AG08396 (cell line): ENCODE measurements around the gene TAF11L5.
"Not testable (repeated sequence)": the region's sequence is repeated elsewhere in the genome, so short reads cannot be mapped to it uniquely, and the experiment has no call there.

Experiments used
- DNase-seq: peaks from one replicate; pipeline ENCODE4 v3.0.0; 2012; ENCODE audit warnings: low spot score, mixed read lengths

The TAF11L5 gene

GRCh38 chr5:17524935-17525334, at the start of gene TAF11L5:
TSS of gene TAF11L5 (plus strand) at chr5:17525235.
- not testable (repeated sequence) for DNase-seq

- DNase-seq = no peak
These were observed 48.0 kb upstream of the TAF11L5 start for GRCh38 chr5:17477043-17477442.

GRCh38 chr5:17477573-17478265, 47.3 kb upstream of the TAF11L5 start:
- DNase-seq = no peak

DNA sequence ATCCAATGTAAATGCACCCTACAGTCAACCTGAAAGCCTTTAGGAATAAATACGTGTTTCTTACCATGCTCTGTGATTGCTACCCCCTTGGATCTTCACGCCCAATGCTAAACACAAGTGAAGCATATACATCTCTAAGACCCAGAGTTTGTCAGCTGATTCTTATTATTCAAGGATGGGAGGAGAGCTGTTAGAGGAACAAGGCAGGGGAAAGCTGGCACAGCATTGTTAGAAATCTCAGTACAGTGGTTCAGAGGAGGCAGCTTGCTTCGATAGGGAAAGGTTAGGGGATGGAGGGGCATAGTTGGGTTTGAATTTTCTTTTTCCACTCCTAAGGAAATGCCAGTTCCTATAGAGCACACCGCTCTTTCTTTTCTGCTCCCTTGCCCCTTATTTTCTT, 43.7 kb upstream of the TAF11L5 start:
- DNase-seq = no peak

GRCh38 chr5:17482790-17483189, 42.2 kb upstream of the TAF11L5 start:
- no peak for DNase-seq

DNA sequence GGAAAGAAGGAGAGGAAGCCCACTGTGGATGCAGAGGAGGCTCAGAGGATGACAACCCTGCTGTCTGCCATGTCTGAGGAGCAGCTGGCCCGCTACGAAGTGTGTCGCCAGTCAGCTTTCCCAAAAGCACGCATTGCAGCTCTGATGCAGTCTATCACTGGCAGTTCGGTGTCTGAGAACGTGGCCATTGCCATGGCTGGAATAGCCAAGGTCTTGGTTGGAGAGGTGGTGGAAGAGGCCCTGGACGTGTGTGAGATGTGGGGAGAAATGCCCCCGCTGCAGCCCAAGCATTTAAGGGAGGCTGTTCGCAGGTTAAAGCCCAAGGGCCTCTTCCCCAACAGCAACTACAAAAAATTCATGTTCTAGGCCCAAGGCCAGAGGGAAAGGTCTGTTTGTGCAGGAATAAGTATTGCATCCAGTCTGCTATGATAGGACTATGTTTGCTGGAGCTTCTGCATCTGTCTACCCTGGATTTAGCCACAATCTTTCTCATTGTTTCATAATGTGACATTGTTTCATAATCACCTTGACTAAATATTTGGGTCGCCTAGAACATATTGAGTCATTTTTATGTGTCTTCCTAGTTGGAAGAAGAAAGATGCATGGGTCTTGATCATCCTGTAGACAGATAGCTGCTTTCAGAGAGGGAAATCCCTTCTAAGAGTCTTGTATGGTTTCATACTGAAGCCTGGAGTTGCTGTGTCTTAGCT, 38.4 kb upstream of the TAF11L5 start:
- not testable (repeated sequence) for DNase-seq

GRCh38 chr5:17487174-17487512, 37.9 kb upstream of the TAF11L5 start:
- DNase-seq = no peak

- DNase-seq = not testable (repeated sequence)
These were observed 33.8 kb upstream of the TAF11L5 start for GRCh38 chr5:17491257-17491656.

- DNase-seq = no peak
These were observed 32.3 kb upstream of the TAF11L5 start for GRCh38 chr5:17492770-17493169.

DNA sequence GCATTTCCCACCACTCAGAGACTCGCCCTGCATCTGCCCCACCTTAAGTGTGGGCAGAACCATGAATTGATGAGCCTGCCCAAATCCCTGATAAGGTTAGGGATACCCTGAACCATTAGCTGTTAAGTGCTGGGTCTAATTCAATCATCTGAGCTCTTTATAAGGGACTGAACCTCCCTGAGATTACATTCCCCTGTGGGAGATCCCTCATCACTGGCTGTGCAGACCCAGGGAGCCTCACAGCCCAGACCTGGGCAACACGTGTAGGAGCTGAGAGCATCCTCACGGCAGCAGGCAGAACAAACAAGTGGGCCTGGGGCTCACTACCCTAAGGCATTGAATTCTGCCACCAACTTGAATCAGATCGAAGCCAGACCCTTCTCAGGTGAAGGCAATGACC, 27.6 kb upstream of the TAF11L5 start:
- no peak for DNase-seq

GRCh38 chr5:17497931-17498330, 27.1 kb upstream of the TAF11L5 start, which contains the start of gene TAF11L2:
TSS of gene TAF11L2 (plus strand) at chr5:17498231.
- DNase-seq = not testable (repeated sequence)

GRCh38 chr5:17511775-17512325, 13.2 kb upstream of the TAF11L5 start:
- DNase-seq = no peak

- not testable (repeated sequence) for DNase-seq
These were observed 7.5 kb upstream of the TAF11L5 start for GRCh38 chr5:17517526-17517925.

GRCh38 chr5:17518067-17518466, 7.0 kb upstream of the TAF11L5 start, which contains the start of gene TAF11L3:
TSS of gene TAF11L3 (plus strand) at chr5:17518367.
- DNase-seq = not testable (repeated sequence)

GRCh38 chr5:17519508-17519907, 5.5 kb upstream of the TAF11L5 start:
- not testable (repeated sequence) for DNase-seq

GRCh38 chr5:17521501-17521900, 3.5 kb upstream of the TAF11L5 start, which contains the start of gene TAF11L4:
TSS of gene TAF11L4 (plus strand) at chr5:17521801.
- not testable (repeated sequence) for DNase-seq

- not testable (repeated sequence) for DNase-seq
These were observed 1.5 kb downstream of the TAF11L5 start for GRCh38 chr5:17526504-17526903.

DNA sequence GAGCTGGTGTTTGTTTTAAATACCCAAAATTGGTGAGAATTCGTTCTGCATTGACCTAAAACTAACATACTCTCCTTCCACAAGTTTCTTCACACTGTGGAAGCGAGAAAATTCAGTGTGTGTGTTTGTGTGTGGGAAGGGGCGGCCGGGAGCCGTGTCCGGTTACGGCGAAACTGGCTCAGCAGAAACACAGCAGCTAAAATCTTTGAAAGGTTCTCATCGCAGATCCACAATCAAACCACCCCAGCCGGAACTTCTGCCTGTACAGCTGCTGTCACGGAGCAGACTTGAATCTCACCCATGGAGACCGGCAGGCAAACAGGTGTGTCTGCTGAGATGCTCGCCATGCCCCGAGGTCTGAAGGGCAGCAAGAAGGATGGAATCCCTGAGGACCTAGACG, 3.3 kb downstream of the TAF11L5 start, which contains the start of gene TAF11L6:
Gene TAF11L6 (plus strand): TSS at position 301 of the 400 bp plus-strand sequence.
- not testable (repeated sequence) for DNase-seq
